Loucy (cell line): ENCODE data around the gene WIPI1.

Source experiments
- H2AFZ ChIP-seq: fragments of 200-600 bp; sonication (generic); 2 replicates; pipeline ENCODE4 v1.6.0; 2016; ENCODE audit warnings: antibody characterized with exemption, mild to moderate bottlenecking, low read length, moderate library complexity
- H3F3A ChIP-seq: fragments of 200-600 bp; 2 replicates; pipeline ENCODE4 v1.6.0; 2016; ENCODE audit warnings: antibody characterized with exemption, low read depth, mild to moderate bottlenecking
- H3K27me3 ChIP-seq: fragments of 200-600 bp; sonication (generic); 2 replicates; pipeline ENCODE4 v1.6.1; 2014; ENCODE audit warnings: low read length, mild to moderate bottlenecking; ENCODE audit not compliant: insufficient read depth, poor library complexity, severe bottlenecking
- H3K36me3 ChIP-seq: fragments of 200-600 bp; sonication (generic); 2 replicates; pipeline ENCODE4 v1.6.1; 2016; ENCODE audit warnings: low read length; ENCODE audit not compliant: insufficient read depth
- H3K4me1 ChIP-seq: fragments of 200-600 bp; sonication (generic); 2 replicates; pipeline ENCODE4 v1.5.1; 2014; ENCODE audit warnings: low read length, mild to moderate bottlenecking; ENCODE audit not compliant: insufficient read depth, poor library complexity, severe bottlenecking
- H3K4me2 ChIP-seq: fragments of 200-600 bp; sonication (generic); 2 replicates; pipeline ENCODE4 v1.6.0; 2014; ENCODE audit warnings: antibody characterized with exemption, low read length, low read depth, mild to moderate bottlenecking; ENCODE audit not compliant: poor library complexity, severe bottlenecking
- H3K4me3 ChIP-seq: fragments of 200-600 bp; sonication (generic); 2 replicates; pipeline ENCODE4 v1.5.1; 2014; ENCODE audit warnings: low read length, mild to moderate bottlenecking, mixed read lengths; ENCODE audit not compliant: poor library complexity, severe bottlenecking
- H3K79me2 ChIP-seq: fragments of 200-600 bp; sonication (generic); 2 replicates; pipeline ENCODE4 v1.6.1; 2014; ENCODE audit warnings: low read length; ENCODE audit not compliant: insufficient read depth
- H3K9ac ChIP-seq: fragments of 200-600 bp; sonication (generic); 2 replicates; pipeline ENCODE4 v1.6.0; 2014; ENCODE audit warnings: mild to moderate bottlenecking, low read depth, low read length, moderate library complexity; ENCODE audit not compliant: poor library complexity, severe bottlenecking
- H3K9me2 ChIP-seq: fragments of 200-600 bp; sonication (generic); replicated peaks from 2 replicates; pipeline ENCODE4 v1.6.1; 2016; ENCODE audit warnings: low read depth, low read length, mixed read lengths
- H3K9me3 ChIP-seq: fragments of 200-600 bp; sonication (generic); 2 replicates; pipeline ENCODE4 v1.6.1; 2014; ENCODE audit warnings: mild to moderate bottlenecking, antibody characterized with exemption, low read length, low read depth; ENCODE audit not compliant: insufficient read depth
- H4K20me1 ChIP-seq: fragments of 200-600 bp; sonication (generic); 2 replicates; pipeline ENCODE4 v1.6.0; 2014; ENCODE audit warnings: antibody characterized with exemption, low read length, mild to moderate bottlenecking; ENCODE audit not compliant: insufficient read depth, poor library complexity, severe bottlenecking
- EZH2phosphoT487 ChIP-seq: fragments of 200-600 bp; IDR thresholded peaks from 2 replicates; pipeline ENCODE4 v1.6.1; 2018; ENCODE audit warnings: antibody characterized with exemption, mild to moderate bottlenecking, moderate library complexity, borderline replicate concordance
- TF ChIP-seq, protein P1 (sequence below): fragments of 200-600 bp; sonication (generic); conservative IDR thresholded peaks from 2 replicates; pipeline ENCODE4 v1.5.1; 2014; ENCODE audit warnings: mild to moderate bottlenecking, antibody characterized with exemption, low read length

The WIPI1 gene

GRCh38 chr17:68390888-68391545 is 66.3 kb downstream of the WIPI1 start:
- no peak overlapping the region for H2AFZ ChIP-seq
- H3K27me3 ChIP-seq: no peaks in the 10 kb centered on the region
- no peaks in the 10 kb centered on the region for H3K79me2 ChIP-seq
- TF ChIP-seq EZH2phosphoT487: no peak
- TF ChIP-seq, protein P1, sequence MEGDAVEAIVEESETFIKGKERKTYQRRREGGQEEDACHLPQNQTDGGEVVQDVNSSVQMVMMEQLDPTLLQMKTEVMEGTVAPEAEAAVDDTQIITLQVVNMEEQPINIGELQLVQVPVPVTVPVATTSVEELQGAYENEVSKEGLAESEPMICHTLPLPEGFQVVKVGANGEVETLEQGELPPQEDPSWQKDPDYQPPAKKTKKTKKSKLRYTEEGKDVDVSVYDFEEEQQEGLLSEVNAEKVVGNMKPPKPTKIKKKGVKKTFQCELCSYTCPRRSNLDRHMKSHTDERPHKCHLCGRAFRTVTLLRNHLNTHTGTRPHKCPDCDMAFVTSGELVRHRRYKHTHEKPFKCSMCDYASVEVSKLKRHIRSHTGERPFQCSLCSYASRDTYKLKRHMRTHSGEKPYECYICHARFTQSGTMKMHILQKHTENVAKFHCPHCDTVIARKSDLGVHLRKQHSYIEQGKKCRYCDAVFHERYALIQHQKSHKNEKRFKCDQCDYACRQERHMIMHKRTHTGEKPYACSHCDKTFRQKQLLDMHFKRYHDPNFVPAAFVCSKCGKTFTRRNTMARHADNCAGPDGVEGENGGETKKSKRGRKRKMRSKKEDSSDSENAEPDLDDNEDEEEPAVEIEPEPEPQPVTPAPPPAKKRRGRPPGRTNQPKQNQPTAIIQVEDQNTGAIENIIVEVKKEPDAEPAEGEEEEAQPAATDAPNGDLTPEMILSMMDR: no peak
- H3K4me2 ChIP-seq: no peak overlapping the region
- no peaks in the 10 kb centered on the region for H3K9me2 ChIP-seq
- H3K36me3 ChIP-seq: no peaks in the 10 kb centered on the region
- no peaks in the 10 kb centered on the region for H4K20me1 ChIP-seq
- H3K4me1 ChIP-seq: no peaks in the 10 kb centered on the region
- H3K9ac ChIP-seq: no peak overlapping the region
- no peaks in the 10 kb centered on the region for H3F3A ChIP-seq
- H3K9me3 ChIP-seq: no peaks in the 10 kb centered on the region
- no peak overlapping the region for H3K4me3 ChIP-seq

DNA sequence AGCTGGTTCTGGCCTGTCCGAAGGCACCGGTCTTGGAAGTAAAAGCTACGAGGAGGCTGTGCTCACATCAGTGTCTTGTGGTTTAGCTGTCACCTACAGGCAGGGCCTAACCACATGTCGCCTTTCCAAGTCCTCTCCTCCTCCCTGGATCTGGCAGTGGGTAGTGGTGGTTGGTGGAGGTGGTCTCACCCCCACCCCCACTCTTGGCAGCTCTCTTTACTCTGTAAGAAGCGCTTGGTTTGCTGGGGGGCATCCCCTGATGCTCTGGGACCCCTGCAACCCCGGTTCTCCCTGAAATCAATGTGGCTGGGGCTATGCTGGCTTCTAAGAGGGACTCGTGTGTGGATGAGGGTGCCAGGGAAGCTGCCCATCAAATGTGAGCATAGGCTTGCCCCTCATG is 68.3 kb downstream of the WIPI1 start:
- no peaks in the 10 kb centered on the region for H3K27me3 ChIP-seq
- H3K4me1 ChIP-seq: peaks cover 10% of the 10 kb centered on the region
- no peak overlapping the region for H2AFZ ChIP-seq
- H3K79me2 ChIP-seq: no peaks in the 10 kb centered on the region
- H3K9me3 ChIP-seq: no peaks in the 10 kb centered on the region
- no peaks in the 10 kb centered on the region for H3K36me3 ChIP-seq
- no peaks in the 10 kb centered on the region for H3F3A ChIP-seq
- H4K20me1 ChIP-seq: no peaks in the 10 kb centered on the region
- no peak overlapping the region for H3K4me2 ChIP-seq
- H3K4me3 ChIP-seq: no peak overlapping the region
- TF ChIP-seq, protein P1: no peak
- no peak for TF ChIP-seq EZH2phosphoT487
- H3K9ac ChIP-seq: no peak overlapping the region
- no peaks in the 10 kb centered on the region for H3K9me2 ChIP-seq

GRCh38 chr17:68387435-68388218 is 69.7 kb downstream of the WIPI1 start:
- Histone ChIP-seq H3F3A (no peaks in the 10 kb centered on the region), H3K4me1 (peaks cover 25% of the 10 kb centered on the region), H3K9me2 (no peaks in the 10 kb centered on the region), H3K36me3 (no peaks in the 10 kb centered on the region), H3K27me3 (no peaks in the 10 kb centered on the region), H3K9me3 (no peaks in the 10 kb centered on the region), H4K20me1 (no peaks in the 10 kb centered on the region), H3K79me2 (no peaks in the 10 kb centered on the region), H2AFZ (no peak overlapping the region), H3K9ac (no peak overlapping the region), H3K4me3 (no peak overlapping the region), H3K4me2 (no peak overlapping the region)
- no peak for TF ChIP-seq EZH2phosphoT487
- TF ChIP-seq, protein P1: no peak
